ENCODE results near the gene SPTBN5. TPM values are rescaled to one million over a fixed set of nuclear protein-coding genes. Genes with fewer than 3 reads are reported as not detected.

The SPTBN5 gene
- total RNA-seq, 1 donor from 2014 or later, result 4.2 TPM

DNA sequence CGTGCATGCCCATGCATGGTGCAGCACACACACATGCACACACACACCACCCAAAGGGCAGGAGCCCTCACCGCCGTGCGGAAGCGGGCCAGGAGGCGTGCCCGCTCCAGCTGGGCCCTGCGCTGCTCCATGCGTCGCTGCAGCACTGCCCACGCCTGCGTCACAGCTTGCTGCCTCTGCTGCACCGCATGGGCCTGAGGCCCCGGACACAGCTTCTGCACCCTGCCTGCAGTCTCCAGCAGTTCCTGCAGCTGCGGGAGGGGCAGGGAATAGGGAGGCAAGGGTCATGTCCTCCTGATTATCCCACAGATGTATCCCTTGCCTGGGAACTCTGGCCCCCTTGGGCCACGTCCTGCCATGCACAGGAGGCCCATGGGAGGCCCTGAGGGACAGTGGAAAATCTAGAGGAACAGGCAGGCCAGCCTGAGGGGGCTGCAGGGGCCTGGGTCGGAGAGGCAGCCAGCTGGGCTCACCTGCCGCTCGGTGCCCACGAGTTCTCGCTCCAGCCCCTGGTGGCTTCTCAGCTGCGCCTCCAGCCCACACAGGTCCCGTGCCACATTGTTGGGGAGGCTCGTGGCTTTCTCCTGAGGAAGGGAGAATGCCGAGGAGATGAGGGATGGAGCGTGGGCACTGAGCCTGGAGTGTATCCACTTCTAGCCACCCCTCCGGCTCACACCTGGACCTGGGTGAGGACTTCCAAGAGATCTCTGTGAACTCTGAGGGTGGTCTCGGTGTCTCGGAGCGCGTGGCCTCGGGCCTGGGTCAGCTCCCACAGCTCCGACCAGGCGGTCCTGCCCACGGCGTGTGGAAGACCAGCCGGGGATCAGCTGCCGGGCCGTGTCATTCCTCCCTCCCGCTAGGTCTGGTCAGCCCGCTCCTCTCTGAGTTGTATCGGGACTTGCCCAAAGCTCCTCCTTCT, 23.8 kb downstream of the SPTBN5 start:
- Mint-ChIP-seq H3K4me1 (ENCODE audit: unreplicated experiment) (peaks cover 14% of the 10 kb centered on the region), H3K36me3 (peaks cover 8% of the 10 kb centered on the region), H3K9me3 (no peaks in the 10 kb centered on the region), H3K27me3 (no peaks in the 10 kb centered on the region), H3K4me3 (no peak overlapping the region), H3K27ac (no peak overlapping the region)
- TF ChIP-seq, protein P1, sequence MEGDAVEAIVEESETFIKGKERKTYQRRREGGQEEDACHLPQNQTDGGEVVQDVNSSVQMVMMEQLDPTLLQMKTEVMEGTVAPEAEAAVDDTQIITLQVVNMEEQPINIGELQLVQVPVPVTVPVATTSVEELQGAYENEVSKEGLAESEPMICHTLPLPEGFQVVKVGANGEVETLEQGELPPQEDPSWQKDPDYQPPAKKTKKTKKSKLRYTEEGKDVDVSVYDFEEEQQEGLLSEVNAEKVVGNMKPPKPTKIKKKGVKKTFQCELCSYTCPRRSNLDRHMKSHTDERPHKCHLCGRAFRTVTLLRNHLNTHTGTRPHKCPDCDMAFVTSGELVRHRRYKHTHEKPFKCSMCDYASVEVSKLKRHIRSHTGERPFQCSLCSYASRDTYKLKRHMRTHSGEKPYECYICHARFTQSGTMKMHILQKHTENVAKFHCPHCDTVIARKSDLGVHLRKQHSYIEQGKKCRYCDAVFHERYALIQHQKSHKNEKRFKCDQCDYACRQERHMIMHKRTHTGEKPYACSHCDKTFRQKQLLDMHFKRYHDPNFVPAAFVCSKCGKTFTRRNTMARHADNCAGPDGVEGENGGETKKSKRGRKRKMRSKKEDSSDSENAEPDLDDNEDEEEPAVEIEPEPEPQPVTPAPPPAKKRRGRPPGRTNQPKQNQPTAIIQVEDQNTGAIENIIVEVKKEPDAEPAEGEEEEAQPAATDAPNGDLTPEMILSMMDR (conservative IDR thresholded peaks at IDR 0.05), result no peak
- no peak for DNase-seq (ENCODE audit: extremely low spot score, unreplicated experiment)

DNA sequence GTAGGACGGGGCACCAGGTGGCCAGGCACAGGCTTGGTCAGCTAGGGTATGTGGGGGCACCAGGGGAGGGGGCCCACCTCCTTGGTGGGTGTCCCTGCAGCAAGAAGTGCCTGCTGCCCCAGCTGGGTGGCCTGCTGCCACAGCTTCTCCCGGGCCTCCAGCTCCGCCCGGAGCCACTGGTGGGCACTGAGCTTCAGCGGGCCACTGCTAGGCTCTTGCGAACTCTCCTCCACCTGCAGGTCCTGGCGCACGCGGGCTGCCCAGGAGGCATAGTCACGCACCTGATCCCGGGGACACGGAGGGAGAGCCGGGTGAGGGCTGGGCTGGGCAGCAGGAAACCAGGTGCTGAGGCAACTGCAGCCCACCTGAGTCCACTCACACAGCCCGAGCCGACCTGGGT, 25.5 kb downstream of the SPTBN5 start:
- Mint-ChIP-seq H3K9me3 (no peaks in the 10 kb centered on the region), H3K4me1 (ENCODE audit: unreplicated experiment) (peaks cover 14% of the 10 kb centered on the region), H3K36me3 (peaks cover 8% of the 10 kb centered on the region), H3K27ac (no peak overlapping the region), H3K4me3 (no peak overlapping the region), H3K27me3 (no peaks in the 10 kb centered on the region)
- DNase-seq (ENCODE audit: extremely low spot score, unreplicated experiment), result no peak
- TF ChIP-seq, protein P1 (conservative IDR thresholded peaks at IDR 0.05), result no peak

DNA sequence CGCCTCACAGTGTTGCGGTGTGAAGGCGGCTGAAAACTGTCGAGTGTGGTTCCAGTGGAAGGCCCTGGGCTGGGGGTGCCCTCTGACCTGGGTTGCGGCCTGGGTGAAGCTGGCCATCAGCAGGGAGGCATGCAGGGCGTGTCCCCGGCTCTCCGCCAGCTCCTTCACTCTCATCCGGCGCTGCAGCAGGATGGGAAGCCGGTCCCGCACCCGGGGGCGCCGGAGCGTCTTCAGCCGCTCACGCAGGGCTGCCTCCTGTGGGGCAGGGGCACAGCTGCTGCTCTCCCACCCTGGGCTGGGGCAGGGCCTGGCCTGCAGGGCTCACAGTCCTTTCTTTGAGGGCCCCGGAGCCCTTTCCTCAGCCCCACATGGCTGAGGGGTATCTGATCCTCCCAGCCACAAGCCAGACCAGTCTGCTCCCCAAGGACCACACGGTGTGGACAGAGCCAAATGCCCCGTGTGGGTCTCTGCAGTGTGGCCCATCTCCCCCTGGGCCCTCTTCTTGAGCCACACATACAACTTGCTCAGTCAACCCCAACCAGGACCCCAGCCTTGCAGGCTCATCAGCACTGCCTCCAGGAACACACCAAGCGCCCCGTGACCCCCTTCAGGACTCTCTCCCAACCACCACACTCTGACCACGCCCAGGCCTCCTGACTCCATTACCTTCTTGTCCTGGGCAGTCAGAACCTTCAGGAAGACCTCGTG, 26.8 kb downstream of the SPTBN5 start:
- Mint-ChIP-seq H3K9me3 (no peaks in the 10 kb centered on the region), H3K4me3 (no peak overlapping the region), H3K36me3 (peaks cover 3% of the 10 kb centered on the region), H3K27me3 (no peaks in the 10 kb centered on the region), H3K27ac (no peak overlapping the region), H3K4me1 (ENCODE audit: unreplicated experiment) (peaks cover 19% of the 10 kb centered on the region)
- DNase-seq (ENCODE audit: extremely low spot score, unreplicated experiment), result no peak
- TF ChIP-seq, protein P1 (conservative IDR thresholded peaks at IDR 0.05), result no peak

DNA sequence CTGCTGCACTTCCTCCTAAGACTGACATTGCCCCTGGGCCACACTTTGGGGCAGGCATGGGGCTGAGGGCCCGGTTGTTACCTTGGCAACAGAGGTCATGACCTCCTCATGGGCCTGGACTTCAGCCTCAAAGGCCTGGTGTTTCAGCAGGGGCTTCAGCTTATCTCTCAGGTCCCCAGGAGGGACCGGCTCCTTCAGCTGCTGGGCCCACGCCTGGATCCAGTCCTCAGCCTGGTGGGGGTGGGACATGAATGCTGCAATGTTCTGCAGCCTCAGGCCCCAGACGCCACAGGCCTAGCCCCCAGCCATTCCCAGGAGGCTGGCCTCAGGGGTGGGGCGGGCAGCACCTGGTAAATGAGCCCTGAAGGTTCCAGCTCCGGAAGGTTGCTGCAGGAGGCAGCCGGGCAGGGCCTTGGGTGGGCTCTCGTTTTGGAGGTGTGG, 27.6 kb downstream of the SPTBN5 start:
- TF ChIP-seq, protein P1 (conservative IDR thresholded peaks at IDR 0.05), result no peak
- no peak overlapping the region for H3K4me3 Mint-ChIP-seq
- no peak for DNase-seq (ENCODE audit: extremely low spot score, unreplicated experiment)

DNA sequence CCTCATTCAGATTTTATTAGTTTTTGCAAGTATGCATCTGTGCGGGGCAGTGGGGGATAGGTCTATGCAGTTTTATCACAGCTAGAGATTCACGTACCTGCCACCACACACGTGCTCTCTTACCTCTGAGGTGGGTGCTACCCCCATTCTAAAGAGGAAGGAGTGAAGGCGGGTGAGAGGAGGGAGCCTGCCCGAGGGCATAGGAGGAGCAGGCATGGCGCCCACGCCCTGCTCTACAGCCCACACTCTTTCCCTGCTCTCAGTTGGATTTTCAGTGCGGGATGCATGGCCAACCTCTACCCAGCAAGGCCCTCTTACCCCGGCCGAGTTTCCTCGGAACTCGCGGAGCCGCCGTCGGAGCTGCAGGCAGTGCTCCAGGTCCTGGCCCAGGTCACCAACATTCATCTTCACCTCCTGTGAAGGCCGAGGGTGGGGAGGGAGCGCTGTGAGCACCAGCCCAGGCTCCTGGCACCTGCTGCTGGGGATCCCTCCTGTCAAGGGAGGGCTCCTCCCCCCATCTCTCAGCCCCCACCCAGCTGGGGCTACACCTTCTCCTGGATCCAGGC, 28.3 kb downstream of the SPTBN5 start:
- no peak overlapping the region for H3K4me3 Mint-ChIP-seq
- no peak overlapping the region for H3K27ac Mint-ChIP-seq
- TF ChIP-seq, protein P1 (conservative IDR thresholded peaks at IDR 0.05), result no peak
- no peak for DNase-seq (ENCODE audit: extremely low spot score, unreplicated experiment)
- H3K4me1 Mint-ChIP-seq (ENCODE audit: unreplicated experiment), result peaks cover 16% of the 10 kb centered on the region
- H3K9me3 Mint-ChIP-seq, result no peaks in the 10 kb centered on the region
- peaks cover 3% of the 10 kb centered on the region for H3K36me3 Mint-ChIP-seq
- H3K27me3 Mint-ChIP-seq, result no peaks in the 10 kb centered on the region

More for the DNA sequence above, 27.6 kb downstream of the SPTBN5 start:
- no peaks in the 10 kb centered on the region for H3K27me3 Mint-ChIP-seq
- peaks cover 19% of the 10 kb centered on the region for H3K4me1 Mint-ChIP-seq (ENCODE audit: unreplicated experiment)
- no peaks in the 10 kb centered on the region for H3K9me3 Mint-ChIP-seq
- no peak overlapping the region for H3K27ac Mint-ChIP-seq
- peaks cover 3% of the 10 kb centered on the region for H3K36me3 Mint-ChIP-seq
